Adrenal gland (tissue), 12 donors: ENCODE results near the gene HECW1. TPM values are rescaled to one million over a fixed set of nuclear protein-coding genes. Genes with fewer than 3 reads are reported as not detected.

Experiments
- DNase-seq, 7 donors: peaks; one replicate each; pipeline ENCODE4 v3.0.0-alpha.2; 2019 to 2020
- H3K27ac ChIP-seq, 5 donors: fragments of 200-600 bp; sonication (generic) in 4 of 5; 1 replicate in 3 of 5; 2 replicates in 2 of 5; pipeline versions ENCODE4 v1.5.1 to v1.8.0; 2016 to 2020; ENCODE audit warnings: mild to moderate bottlenecking in 1 of 5
- H3K27me3 ChIP-seq: fragments of 200-600 bp; 2 replicates; pipeline ENCODE4 v1.8.0; 2021
- H3K36me3 ChIP-seq, 2 donors: fragments of 200-600 bp; replicated peaks in 1 of 2; 1 replicate in 1 of 2; 2 replicates in 1 of 2; pipeline versions ENCODE4 v1.5.1 to v1.8.0; 2018 to 2022
- H3K4me1 ChIP-seq, 2 donors: fragments of 200-600 bp; replicated peaks in 1 of 2; 1 replicate in 1 of 2; 2 replicates in 1 of 2; pipeline versions ENCODE4 v1.5.1 to v1.8.0; 2018 to 2021
- H3K4me3 ChIP-seq, 4 donors: fragments of 200-600 bp; sonication (generic) in 3 of 4; one replicate each; pipeline ENCODE4 v1.5.1; 2016 to 2018
- H3K9me3 ChIP-seq, 3 donors: fragments of 200-600 bp; sonication (generic) in 1 of 3; replicated peaks in 1 of 3; 1 replicate in 2 of 3; 2 replicates in 1 of 3; pipeline versions ENCODE4 v1.5.1 to v1.8.0; 2016 to 2021
- POLR2A ChIP-seq, 2 donors: fragments of 450-650 bp; IDR thresholded peaks; one replicate each; pipeline ENCODE4 v1.6.1; 2017; ENCODE audit warnings: antibody characterized with exemption in 2 of 2, mild to moderate bottlenecking in 2 of 2, moderate library complexity in 1 of 2
- WGBS, 4 donors: extraction: QIAGEN DNeasy Blood & Tissue Kit in 2 of 4; methylation state at CpG; one replicate each; pipeline versions ENCODE4 v1.1.5 to v1.1.7; 2013 to 2017; 5-methylcytosine and 5-hydroxymethylcytosine counted together
- intact Hi-C, 2 donors: fragments of 100-400 bp; cut with DNase I; formaldehyde crosslinking; loops; one replicate each; pipeline versions ENCODE4 v1.14.1 to v1.15.0; 2022 to 2023
- polyA plus RNA-seq, 3 donors: library from polyadenylated mRNA; stranded (reverse); fragments of 200-250 nt in 2 of 3; fragments of 350-450 nt in 1 of 3; fragmentation: Illumina TruSeq in 1 of 3; extraction: RNeasy Lipid Tissue Mini Kit (QIAGEN cat#74804) in 1 of 3; gene quantifications; one replicate each; pipeline ENCODE4 v1.2.3, GENCODE V29; 2013 to 2014
- total RNA-seq, 9 donors: library from RNA; depleted of rRNA in 4 of 9; stranded (reverse); fragments of >200 nt in 4 of 9; fragments of 120-200 nt in 1 of 9; fragmentation: NEBNext Ultra II Directional in 1 of 9; extraction: Animal tissue kit (Norgen Biotek cat#: 25700) in 1 of 9; gene quantifications; one replicate each; pipeline versions ENCODE4 v1.1.0 to v1.2.4, GENCODE V29; 2013 to 2023
- TF ChIP-seq, protein P1 (sequence below), 6 experiments: fragments of 450-650 bp in 4 of 6; fragments of 200-600 bp in 2 of 6; sonication (generic) in 1 of 6; IDR thresholded peaks; 1 replicate in 5 of 6; 2 replicates in 1 of 6; pipeline versions ENCODE4 v1.5.1 to v1.8.0; 2016 to 2021; ENCODE audit warnings: antibody characterized with exemption in 6 of 6, mild to moderate bottlenecking in 2 of 6, moderate library complexity in 1 of 6
- donor health status: healthy with polysubstance abuse.
- donor health status: Bipolar disorder and iron deficiency.
- donor health status: DM: yes; HTN: yes; CAD: no.
- donor health status: DM: no; HTN: no; CAD: no.
- donor health status: DM: no; HTN: no; CAD: no.
- donor health status: DM: yes; HTN: yes; CAD: no.

The HECW1 gene
- total and polyA plus RNA-seq, 12 donors: under 0.01 to 3.2 (median 0.06) TPM; not detected in 4

GRCh38 chr7:43480581-43480980 lies 368.1 kb downstream of the HECW1 start:
- Histone ChIP-seq H3K27ac (no peak overlapping the region), H3K36me3 (no peaks in the 10 kb centered on the region), H3K9me3 (no peaks in the 10 kb centered on the region), H3K27me3 (no peaks in the 10 kb centered on the region), H3K4me3 (no peak overlapping the region), H3K4me1 (no peaks in the 10 kb centered on the region)
- DNase-seq: no peak
- TF ChIP-seq, protein P1, sequence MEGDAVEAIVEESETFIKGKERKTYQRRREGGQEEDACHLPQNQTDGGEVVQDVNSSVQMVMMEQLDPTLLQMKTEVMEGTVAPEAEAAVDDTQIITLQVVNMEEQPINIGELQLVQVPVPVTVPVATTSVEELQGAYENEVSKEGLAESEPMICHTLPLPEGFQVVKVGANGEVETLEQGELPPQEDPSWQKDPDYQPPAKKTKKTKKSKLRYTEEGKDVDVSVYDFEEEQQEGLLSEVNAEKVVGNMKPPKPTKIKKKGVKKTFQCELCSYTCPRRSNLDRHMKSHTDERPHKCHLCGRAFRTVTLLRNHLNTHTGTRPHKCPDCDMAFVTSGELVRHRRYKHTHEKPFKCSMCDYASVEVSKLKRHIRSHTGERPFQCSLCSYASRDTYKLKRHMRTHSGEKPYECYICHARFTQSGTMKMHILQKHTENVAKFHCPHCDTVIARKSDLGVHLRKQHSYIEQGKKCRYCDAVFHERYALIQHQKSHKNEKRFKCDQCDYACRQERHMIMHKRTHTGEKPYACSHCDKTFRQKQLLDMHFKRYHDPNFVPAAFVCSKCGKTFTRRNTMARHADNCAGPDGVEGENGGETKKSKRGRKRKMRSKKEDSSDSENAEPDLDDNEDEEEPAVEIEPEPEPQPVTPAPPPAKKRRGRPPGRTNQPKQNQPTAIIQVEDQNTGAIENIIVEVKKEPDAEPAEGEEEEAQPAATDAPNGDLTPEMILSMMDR (IDR thresholded peaks at IDR 0.05): no peak
- no peak for TF ChIP-seq POLR2A (IDR thresholded peaks at IDR 0.05)
- 81 to 88% (median 85%) methylated on average over 4 of the region's 4 CpGs for WGBS, 4 donors
- intact Hi-C loops: no loop called here

- DNase-seq: no peak
- intact Hi-C loops: no loop called here
- no peak overlapping the region for H3K27ac ChIP-seq
Measured at GRCh38 chr7:43481902-43482678, 369.6 kb downstream of the HECW1 start.

GRCh38 chr7:43482679-43483252 lies 370.3 kb downstream of the HECW1 start:
- no peak for DNase-seq
- WGBS, 4 donors: 86 to 90% (median 88%) methylated on average over 5 of the region's 5 CpGs

More at GRCh38 chr7:43481902-43482678, 369.6 kb downstream of the HECW1 start:
- no peak for TF ChIP-seq POLR2A (IDR thresholded peaks at IDR 0.05)
- TF ChIP-seq, protein P1 (IDR thresholded peaks at IDR 0.05): no peak
- Histone ChIP-seq H3K36me3 (no peaks in the 10 kb centered on the region), H3K9me3 (no peaks in the 10 kb centered on the region), H3K4me1 (no peaks in the 10 kb centered on the region), H3K27me3 (no peaks in the 10 kb centered on the region), H3K4me3 (no peak overlapping the region)
- WGBS, 4 donors: 66 to 78% (median 68%) methylated on average over 8 of the region's 8 CpGs

More at GRCh38 chr7:43482679-43483252, 370.3 kb downstream of the HECW1 start:
- Histone ChIP-seq H3K9me3 (no peaks in the 10 kb centered on the region), H3K4me3 (no peak overlapping the region), H3K27me3 (no peaks in the 10 kb centered on the region), H3K4me1 (no peaks in the 10 kb centered on the region), H3K27ac (no peak overlapping the region), H3K36me3 (no peaks in the 10 kb centered on the region)
- intact Hi-C loops: no loop called here
- TF ChIP-seq, protein P1 (IDR thresholded peaks at IDR 0.05): no peak
- TF ChIP-seq POLR2A (IDR thresholded peaks at IDR 0.05): no peak
